GM15510 (cell line): ENCODE results near the gene COL9A1.

Experiments
- POLR2A ChIP-seq: IDR thresholded peaks from 3 replicates; pipeline ENCODE4 v1.6.1; 2011; ENCODE audit warnings: borderline replicate concordance; ENCODE audit not compliant: insufficient read length; ENCODE audit errors: extremely low read depth

Gene COL9A1

DNA sequence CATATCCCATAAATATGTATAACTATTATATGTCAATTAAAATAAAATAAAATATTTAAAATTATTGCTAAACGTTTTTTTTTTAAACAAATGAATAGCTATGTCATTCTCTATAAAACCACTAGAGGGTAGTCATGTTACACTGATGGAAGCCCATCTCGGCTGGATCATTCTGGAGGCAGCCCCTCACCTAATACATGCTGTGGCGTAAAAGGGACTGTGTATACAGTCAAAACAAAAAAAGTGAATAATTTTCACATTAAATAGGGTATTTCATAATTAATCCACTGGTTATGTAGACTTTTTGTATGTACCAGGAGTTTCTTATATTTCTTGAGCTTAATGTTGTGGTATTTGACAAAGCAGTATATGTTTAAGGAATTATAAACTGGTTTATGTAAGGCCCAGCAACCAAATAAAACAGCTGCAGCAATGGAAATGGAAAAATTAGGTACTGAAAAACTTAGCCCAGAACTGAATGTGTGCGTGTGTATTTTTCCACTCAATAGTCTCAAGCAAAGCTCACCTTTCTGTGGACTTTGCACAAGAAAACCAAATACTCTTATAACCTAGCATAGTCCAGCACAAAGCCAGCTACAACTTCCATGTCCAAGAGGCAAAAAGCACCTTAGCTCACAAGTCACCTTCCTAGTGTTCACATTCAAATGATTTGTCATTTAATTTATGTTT is 81.7 kb downstream of the COL9A1 start:
- no peak for TF ChIP-seq POLR2A

DNA sequence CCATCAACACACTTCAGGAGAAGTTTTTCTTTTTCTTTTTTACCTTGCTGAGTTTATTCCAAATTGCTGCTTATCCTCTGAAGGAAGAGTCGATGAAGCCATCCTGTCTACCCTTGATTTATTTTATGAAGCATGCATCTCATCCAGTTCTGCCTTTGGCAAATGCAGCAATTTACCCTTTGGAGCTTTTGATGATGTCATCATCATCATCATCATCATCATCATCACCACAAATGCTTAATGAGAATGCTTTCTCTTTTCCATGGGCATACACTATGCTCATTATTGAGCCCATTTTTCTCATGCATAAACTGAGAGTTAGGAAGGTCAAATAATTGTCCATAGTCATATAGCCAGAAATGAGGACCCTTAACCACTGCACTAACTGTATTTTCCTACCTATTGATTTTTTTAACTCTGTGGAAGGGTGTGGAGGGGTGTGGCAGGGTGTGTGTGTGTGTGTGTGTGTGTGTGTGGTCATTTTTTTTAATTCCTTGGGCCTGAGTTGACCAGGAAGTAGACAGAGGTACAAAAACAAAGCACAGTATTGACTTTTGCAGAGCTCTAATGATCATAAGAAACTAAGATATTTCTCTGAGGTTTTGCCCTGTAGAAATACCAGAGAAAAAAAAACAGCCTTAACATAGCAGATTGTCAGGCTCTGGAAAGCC is 82.8 kb downstream of the COL9A1 start:
- no peak for TF ChIP-seq POLR2A

DNA sequence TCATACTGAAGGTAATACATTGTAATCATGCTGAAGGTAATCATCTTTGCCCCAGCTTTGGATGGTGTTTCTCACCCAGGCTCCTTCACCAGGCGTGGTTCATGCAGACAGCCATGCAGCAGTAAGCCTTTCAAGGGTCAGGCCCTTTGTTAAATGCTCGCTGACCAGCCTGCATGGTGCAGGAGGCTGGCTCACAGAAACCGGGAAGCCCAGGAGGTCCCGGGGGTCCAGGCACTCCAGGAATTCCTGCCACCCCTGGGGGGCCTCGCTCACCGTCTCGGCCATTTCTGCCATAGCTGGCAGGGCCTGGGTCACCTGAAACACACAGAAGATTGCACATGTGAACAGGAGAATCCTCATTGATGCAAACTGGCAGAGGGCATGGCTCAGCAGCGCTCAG is 86.1 kb downstream of the COL9A1 start:
- no peak for TF ChIP-seq POLR2A

DNA sequence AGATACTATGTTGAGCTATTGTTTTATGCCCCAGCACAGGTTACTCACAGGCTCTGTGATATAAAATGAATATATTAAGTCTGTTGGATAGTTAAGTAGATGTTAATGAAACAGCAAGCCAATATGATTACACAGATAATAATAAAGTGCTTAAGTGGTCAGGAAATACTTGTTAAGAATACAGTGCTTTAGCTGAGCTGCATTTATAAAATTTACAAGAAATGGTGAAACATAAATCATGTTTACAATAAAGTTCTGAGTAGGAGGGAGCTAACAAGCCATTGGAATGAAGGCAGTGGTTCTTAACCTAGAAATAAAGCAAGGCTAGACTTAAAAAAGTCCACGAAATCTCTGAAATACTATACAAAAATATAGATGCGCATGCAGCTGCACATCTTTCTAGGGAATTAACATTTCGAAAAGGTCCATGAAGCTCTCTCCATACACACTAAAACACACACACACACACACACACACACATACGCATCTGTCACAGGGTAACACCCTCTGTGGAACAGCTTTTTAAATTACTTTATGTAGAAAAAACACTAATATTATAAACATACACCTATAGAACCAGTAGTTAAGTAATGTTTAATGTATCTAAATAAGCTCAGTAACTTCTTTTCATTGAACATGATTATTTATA is 87.3 kb downstream of the COL9A1 start:
- TF ChIP-seq POLR2A, result no peak

DNA sequence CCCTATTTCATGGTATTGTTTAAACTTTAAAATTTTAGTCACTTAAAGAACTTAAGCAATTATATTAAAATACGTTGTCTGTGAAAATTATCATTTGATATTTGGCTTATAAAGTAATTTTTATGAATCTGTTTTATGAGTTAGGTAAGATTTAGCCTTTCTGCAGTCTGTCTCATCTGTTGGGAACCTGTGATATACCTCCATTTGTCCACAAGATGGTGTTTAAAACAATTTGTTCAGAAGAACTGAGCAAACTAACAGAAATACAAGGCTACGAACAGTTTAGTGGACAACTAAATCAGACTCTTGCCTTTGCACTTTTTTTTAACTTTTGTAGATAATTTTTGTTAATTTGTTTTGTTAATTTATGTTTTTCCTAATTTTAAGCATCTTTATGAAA is 92.4 kb downstream of the COL9A1 start:
- no peak for TF ChIP-seq POLR2A

DNA sequence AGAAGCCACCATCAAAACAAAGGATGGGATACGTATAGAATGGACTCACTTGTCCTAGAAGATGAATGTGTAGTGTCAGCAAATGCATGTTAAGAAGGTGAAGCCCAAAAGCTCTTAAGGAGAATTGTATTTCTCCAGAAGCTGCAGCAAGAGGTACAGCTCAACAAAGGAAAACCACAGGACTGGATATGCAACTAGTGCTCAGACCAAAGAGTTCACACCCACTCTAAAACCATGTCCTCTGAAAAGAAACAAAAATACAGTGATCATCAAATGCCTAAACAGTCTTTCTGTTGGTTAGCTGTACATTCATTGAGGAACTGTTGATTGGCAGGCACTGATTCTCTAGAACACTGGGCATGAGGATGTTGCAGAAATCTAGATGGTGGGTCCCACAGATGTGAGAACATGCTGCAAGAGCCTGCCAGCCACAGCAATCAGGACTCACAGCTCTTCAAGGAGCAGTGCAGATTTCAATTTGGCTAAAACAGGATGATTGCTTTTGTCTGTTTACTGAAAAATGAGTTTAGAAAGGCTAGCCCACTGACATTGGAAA is 94.6 kb downstream of the COL9A1 start:
- TF ChIP-seq POLR2A, result no peak

DNA sequence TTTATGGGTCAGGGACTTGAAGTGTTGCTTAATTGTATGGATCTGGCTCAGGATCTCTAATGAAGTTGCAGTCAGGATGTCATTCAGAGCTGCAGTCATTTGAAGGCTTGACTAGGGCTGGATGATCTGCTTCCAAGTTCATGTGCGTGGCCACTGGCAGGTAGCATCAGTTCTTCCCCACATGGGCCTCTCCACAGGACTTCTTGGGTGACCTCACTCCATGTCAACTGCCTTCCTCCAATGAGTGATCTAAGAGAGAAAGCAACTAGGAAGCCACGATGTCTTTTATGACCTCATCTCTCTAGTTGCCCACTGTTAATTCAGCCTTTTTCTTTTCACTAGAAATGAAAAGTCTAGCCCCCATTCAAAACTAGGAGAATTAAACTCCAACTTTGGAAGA is 104.1 kb downstream of the COL9A1 start:
- TF ChIP-seq POLR2A, result no peak

DNA sequence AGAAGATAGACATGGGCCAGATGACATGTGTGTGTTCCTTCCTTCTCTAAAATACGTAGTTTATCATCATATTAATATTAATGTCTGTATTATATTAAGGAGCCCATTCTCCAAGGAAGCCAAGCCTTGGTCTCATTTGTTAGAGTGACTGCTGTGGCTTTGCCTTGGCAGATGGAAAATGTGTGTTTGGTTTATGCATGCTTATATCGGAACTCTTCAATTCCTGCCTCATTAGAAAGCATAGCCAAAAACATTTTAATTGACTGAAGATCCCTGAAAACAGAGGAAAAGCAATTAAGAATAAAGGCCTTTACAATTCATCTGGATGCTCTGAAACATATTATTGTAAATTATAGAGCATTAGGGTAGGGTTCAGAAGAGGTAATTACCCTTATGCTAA is 106.4 kb downstream of the COL9A1 start:
- no peak for TF ChIP-seq POLR2A

DNA sequence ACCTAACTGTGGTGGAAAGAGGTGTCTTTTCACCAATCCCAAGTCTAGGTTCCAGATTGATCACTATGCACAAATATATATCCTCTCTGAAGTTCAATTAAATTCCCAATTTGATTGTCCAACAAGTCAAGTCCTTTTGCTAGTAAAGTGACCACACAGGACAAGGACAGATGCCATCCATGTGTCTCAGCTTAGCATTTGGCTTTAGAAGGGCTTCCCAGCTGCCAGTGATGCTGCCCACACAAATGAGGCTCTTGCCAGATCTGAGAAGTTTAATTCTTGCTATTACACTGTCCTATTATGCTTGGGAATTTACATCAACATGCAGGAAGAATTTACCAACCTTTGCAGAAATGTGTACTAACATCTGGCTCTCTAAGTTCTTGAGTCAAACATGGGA is 108.5 kb downstream of the COL9A1 start:
- TF ChIP-seq POLR2A, result no peak

DNA sequence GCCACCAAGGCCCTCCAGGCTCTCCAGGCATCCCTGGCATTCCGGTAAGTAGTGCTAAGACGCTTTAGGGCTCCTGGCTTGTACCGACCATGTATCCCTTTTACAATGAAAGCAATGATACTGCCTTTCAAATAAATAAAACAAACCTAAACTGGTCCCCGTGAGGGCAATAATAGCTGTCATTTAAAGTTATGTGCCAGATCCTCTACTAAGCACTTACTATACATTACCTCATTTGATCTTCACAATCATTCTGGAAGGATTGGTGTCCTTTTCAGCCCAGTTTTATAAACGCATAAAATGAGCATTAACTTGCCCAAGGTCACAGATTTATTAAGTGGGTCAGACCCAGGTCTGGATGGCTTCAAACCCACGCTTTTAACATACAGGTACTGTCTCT is 114.7 kb downstream of the COL9A1 start:
- TF ChIP-seq POLR2A, result no peak

DNA sequence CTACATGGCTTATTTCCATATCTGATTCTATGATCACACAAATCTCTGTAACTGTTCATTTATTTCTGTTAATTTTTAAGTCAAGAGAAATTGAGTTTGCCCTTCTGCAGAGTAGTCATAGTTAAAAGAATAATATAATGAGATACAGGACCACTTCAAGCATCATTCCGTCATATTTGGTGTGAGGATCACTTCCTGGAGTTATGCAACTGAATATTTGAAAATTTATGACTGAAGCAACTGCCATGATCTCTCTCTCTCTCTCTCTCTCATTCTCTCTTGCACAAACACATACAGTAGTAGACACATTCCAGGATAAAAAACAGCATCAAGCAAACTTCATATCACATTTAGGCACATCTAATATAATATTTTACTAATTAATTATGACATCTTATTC is 116.4 kb downstream of the COL9A1 start:
- no peak for TF ChIP-seq POLR2A

DNA sequence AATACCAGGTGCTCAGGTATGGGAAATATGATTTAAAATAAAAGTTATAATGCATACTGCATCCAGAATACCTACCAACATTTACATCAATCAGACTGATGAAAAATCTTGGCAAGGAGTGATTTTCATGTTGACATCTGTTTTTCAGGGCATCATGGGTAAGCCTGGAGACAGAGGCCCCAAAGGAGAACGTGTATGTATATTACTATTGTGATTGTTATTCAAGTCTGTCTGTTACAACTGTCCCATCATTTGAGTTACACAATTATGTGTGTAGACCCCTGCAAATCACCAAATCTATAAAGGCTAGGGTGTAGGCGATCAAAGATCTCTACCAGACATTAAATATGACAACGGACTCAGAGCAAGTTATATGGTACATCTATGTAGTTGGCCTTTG is 118.2 kb downstream of the COL9A1 start:
- no peak for TF ChIP-seq POLR2A

DNA sequence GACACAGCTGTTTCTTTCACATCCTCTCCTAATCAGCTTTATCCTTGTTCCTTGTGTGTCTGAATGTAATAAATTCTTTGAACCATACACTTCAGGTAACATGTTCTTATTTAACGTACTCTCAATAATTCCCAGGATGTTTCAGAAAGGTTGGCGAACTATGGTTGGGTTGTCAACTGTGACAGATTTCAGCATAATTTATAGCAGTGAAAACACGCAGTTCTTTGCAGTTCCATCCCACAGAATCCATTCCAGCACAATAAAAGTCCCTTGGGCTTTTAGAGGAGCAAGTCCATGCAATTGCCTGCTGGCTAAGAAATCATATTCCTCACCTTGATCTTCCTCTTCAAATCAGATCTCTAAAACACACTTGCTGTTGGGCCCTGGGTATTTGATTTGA is 119.3 kb downstream of the COL9A1 start:
- no peak for TF ChIP-seq POLR2A

DNA sequence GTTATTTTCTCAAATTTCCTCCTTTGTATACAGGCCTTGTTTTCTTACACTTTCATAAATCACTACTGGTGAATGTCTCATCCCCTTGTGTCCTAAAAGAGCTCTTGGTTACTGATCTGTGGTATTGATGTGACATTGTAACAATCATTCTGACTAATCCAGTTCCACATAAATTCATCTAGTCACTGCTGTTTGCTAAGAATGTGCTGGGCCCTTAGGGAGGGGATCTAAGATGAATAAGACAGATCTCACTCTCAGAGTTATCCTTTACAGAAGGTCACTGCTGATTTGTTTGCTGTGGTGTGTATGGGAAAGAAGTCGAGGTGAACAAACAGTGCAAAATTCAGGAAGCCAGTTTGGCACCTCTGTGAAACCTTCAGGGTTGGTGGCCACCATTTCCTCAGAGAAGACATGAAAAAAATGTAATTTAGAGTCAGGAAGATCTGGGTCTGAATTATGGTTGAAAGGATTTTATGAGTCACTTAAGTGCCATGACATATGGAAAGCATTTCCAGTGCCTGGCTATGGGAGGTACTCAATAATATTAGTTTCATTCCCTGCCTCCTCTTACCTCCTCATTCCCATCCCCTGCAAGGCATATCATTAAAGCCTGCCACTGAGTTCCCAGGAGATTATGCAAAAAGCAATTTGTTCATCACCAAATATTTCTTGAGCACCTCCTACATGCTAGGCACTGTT is 121.8 kb downstream of the COL9A1 start:
- TF ChIP-seq POLR2A, result no peak
